Effector memory CD4-positive, alpha-beta T cell (primary cell): Measurements from ENCODE around the gene PPP3CA.

ENCODE experiments used
- DNase-seq, 3 donors: peaks; one replicate each; pipeline ENCODE4 v3.0.0-alpha.2; 2020
- H3K27ac ChIP-seq: 2 replicates; pipeline ENCODE4 v1.7.0; 2013; ENCODE audit warnings: mild to moderate bottlenecking, low read length, moderate library complexity; ENCODE audit not compliant: insufficient read depth, poor library complexity, severe bottlenecking
- H3K27me3 ChIP-seq: replicated peaks from 2 replicates; pipeline ENCODE4 v1.7.0; 2013; ENCODE audit warnings: mild to moderate bottlenecking, low read length; ENCODE audit not compliant: insufficient read depth, control insufficient read depth, poor library complexity, severe bottlenecking
- H3K36me3 ChIP-seq: 2 replicates; pipeline ENCODE4 v1.7.0; 2013; ENCODE audit warnings: mild to moderate bottlenecking, low read length, moderate library complexity; ENCODE audit not compliant: control insufficient read depth, insufficient read depth
- H3K4me1 ChIP-seq: 2 replicates; pipeline ENCODE4 v1.7.0; 2013; ENCODE audit warnings: low read length, mild to moderate bottlenecking; ENCODE audit not compliant: control insufficient read depth, insufficient read depth, poor library complexity, severe bottlenecking
- H3K4me3 ChIP-seq: 2 replicates; pipeline ENCODE4 v1.7.0; 2013; ENCODE audit warnings: low read length, low read depth, mild to moderate bottlenecking; ENCODE audit not compliant: insufficient read depth, poor library complexity, severe bottlenecking
- H3K9me3 ChIP-seq: 2 replicates; pipeline ENCODE4 v1.7.0; 2013; ENCODE audit warnings: mild to moderate bottlenecking, low read length, moderate library complexity; ENCODE audit not compliant: control insufficient read depth

PPP3CA gene

DNA sequence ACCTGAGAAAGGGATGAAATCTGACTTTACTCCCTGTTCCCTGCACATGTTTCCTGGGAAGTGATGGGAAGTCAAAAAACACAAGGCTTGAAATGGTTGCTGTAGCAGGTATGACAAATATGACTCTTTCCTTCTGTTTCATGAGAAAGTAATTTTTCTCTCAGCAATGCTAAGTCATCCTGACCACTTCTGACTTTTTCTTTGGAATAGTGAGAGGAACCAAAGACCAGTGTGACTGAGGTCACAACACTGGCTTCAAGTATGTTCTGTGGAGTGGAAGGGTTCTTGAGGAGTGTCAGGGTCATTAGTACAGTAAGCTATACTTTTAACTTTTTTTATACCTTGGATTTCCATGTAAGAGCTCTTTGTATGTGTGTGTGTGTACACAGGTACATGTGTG, 225.3 kb downstream of the PPP3CA start:
- Histone ChIP-seq H3K27me3 (no peaks in the 10 kb centered on the region), H3K4me1 (no peaks in the 10 kb centered on the region), H3K36me3 (no peaks in the 10 kb centered on the region), H3K4me3 (no peak overlapping the region), H3K9me3 (no peaks in the 10 kb centered on the region), H3K27ac (no peak overlapping the region)
- no peak for DNase-seq

DNA sequence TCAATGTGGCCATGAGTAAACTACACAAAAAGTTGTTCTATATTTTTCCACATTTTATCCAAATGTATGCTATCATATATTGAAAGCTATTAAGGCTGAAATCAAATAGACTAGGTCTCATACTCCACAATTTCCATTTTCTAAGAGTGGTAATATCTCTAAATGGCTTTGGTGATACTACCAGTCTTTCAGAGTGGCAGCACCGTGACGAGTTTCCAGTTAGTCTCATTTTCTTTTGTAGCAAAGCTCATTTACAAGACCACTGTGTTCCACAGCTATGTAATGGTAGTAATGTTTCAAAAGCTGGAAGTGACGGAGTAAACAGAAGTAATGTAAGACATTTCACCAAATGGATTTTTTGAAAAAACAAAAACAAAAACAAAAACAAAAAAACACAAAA, 228.2 kb downstream of the PPP3CA start:
- Histone ChIP-seq H3K27me3 (no peaks in the 10 kb centered on the region), H3K4me3 (no peak overlapping the region)

DNA sequence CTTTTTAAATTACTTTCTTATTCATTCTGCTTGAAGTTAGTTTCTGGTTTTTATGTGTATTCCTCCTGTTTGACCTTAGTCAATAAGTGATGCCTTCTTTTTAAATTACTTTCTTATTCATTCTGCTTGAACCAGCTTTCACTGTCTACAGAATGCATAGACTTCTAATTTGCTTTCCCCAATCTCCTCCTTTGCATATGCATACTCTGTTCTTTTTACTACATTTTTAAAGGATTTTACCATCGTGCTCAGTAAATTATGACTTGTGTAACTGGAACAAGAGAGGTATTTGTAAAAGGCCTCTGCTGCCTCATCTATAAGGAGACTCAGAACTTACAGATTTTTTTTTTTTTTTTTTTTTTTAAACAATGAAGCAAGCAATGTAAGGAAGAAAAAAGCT, 228.7 kb downstream of the PPP3CA start:
- Histone ChIP-seq H3K27me3 (no peaks in the 10 kb centered on the region), H3K4me1 (no peaks in the 10 kb centered on the region), H3K9me3 (no peaks in the 10 kb centered on the region), H3K36me3 (no peaks in the 10 kb centered on the region), H3K4me3 (no peak overlapping the region), H3K27ac (no peak overlapping the region)
- DNase-seq = no peak

More for the DNA sequence above, 228.2 kb downstream of the PPP3CA start:
- Histone ChIP-seq H3K27ac (no peak overlapping the region), H3K9me3 (no peaks in the 10 kb centered on the region), H3K36me3 (no peaks in the 10 kb centered on the region), H3K4me1 (no peaks in the 10 kb centered on the region)
- DNase-seq = no peak

DNA sequence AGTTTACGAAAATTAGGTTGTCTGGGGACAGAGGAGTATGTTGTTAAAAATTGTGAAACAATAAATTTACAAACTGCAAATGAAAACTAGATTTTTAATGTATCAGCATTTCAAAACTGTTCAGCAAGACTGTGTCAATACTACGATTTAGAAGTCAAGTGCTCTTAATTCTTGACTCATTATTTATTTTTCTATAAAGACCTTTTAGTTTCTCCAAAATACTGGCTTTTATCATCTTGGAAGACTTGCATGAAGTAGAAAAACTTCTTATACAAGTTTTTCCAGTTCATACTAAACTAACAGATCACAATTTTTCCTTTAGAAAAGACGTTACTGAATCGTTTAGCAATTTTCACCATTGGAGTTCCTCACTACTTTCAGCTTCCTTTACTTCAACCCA, 231.4 kb downstream of the PPP3CA start:
- no peak overlapping the region for H3K27ac ChIP-seq
- H3K27me3 ChIP-seq = no peaks in the 10 kb centered on the region
- H3K4me1 ChIP-seq = no peaks in the 10 kb centered on the region
- H3K4me3 ChIP-seq = no peak overlapping the region
- DNase-seq = no peak
- no peaks in the 10 kb centered on the region for H3K9me3 ChIP-seq
- H3K36me3 ChIP-seq = no peaks in the 10 kb centered on the region

DNA sequence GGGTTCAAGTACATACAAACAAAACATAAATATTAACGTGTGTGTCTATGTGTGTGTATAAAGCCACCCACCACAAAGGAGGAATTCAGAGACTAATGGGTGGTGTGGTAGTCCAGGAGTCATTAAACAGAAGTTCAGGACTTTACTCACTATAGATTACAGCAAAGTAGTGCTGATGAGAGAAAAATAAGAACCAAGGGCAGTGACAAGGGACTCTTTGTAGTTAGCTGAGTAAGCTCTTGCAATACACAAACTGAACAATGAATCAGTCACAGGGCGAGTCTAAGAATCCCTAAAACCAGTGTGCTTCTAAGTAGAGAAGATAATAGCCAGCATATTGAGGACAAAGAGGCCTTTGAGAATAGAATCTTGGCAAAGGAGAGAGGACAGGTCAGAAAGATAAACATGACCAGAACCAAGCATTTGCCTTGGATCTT, 232.4 kb downstream of the PPP3CA start:
- H3K9me3 ChIP-seq = no peaks in the 10 kb centered on the region
- DNase-seq = no peak
- no peaks in the 10 kb centered on the region for H3K36me3 ChIP-seq
- H3K4me3 ChIP-seq = no peak overlapping the region
- H3K27ac ChIP-seq = no peak overlapping the region
- no peaks in the 10 kb centered on the region for H3K27me3 ChIP-seq
- no peaks in the 10 kb centered on the region for H3K4me1 ChIP-seq

DNA sequence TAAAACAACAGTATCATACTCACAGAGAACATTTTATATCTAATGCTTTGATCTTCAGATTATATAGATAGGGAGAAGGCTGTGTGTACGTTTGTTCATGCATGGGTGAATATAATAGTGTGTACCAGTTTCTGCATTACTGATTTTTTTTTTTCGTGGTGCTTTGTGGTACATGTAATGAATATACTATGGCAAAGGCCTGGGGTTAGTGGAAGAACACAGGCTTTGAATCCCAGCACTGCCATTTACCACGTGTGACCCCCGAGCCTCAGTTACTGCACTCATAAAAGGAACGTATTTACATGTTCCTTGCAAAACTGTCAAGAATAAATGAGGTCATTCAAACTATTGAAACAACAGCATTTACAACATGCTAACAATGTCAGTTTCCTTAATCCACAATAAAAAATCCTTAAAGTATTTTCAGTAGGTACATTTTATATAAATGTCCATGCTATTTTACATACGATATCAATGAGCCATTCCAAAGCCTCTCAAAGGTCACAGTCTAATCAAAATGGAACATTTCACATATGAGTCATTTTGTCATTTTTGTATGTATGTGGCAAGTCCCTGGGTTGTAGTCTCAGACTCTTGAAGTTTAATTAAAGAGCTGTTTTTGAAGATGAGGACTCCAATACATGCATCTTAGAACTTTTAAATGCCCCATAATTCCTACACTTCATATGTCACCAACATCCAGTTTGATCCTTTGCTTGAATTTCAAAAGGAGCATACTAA, 242.8 kb downstream of the PPP3CA start:
- Histone ChIP-seq H3K27me3 (no peaks in the 10 kb centered on the region), H3K36me3 (peaks cover 5% of the 10 kb centered on the region), H3K9me3 (no peaks in the 10 kb centered on the region), H3K4me1 (peaks cover 5% of the 10 kb centered on the region), H3K27ac (no peak overlapping the region), H3K4me3 (no peak overlapping the region)
- no peak for DNase-seq

DNA sequence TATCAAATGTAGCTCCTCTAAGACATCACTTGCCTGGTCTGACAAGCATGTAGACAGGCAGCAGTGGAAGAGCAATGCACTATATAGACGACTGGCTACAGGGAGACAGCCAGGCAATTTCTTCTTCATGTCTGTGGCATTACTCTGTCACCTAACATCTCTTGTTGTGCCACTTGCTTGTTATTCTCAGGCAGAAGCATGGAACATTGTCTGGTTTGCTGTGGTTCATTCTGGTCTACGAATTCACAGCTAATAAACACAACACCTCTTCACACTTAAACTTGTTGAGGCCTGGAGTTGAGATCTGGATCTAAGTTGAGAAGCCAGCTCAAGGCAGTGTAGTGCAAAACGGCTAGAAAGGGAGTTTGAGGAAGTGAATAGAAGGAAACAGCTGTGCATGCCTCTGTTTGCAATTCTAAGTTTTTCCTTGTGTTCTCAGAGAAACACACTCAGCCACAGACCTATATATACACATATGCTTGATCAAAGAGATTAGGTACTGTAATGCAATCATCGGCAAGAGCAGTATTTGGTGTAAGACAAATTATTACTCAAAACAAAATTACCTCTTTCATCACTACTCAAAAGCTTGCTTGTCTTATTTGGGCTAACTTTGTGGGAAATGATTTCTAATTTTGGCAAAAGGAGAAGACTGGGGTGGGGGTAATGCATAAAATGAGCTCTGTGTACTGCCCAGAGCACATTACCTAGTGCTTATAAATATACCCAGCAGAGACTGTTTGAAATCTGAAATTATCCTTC, 243.8 kb downstream of the PPP3CA start:
- Histone ChIP-seq H3K27me3 (no peaks in the 10 kb centered on the region), H3K27ac (no peak overlapping the region), H3K4me3 (no peak overlapping the region), H3K9me3 (no peaks in the 10 kb centered on the region), H3K36me3 (peaks cover 5% of the 10 kb centered on the region), H3K4me1 (peaks cover 5% of the 10 kb centered on the region)
- no peak for DNase-seq

DNA sequence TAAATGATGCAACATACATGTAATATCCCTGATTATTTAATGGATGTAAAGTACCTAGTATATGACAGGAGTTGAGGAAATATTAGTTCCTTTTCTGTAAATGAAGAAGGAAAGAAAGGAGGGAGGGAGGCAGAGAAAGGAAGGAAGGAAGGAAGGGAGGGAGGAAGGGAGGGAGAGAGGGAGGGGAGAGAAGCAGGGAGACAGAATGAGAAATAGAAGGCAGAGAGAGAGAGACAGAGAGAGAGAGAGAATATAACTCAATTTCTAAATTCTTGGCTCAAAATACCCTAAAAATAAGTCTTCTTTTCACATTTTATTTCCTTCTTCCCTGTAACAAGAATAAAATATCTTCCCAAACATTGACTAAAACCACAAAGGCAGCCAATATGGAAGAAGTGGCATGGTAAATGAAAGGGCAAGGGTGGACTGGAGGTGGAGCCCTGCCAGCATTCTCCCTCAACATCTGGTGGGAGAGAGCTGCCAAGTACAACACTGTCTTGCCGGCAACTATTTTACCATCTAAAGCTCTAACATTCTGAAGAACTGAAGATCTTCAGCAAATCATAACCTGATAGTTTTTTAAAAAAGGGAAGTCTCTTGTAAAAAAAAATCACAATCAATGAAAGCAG, 245.1 kb downstream of the PPP3CA start:
- H3K9me3 ChIP-seq = no peaks in the 10 kb centered on the region
- H3K4me3 ChIP-seq = no peak overlapping the region
- DNase-seq = no peak
- H3K27ac ChIP-seq = no peak overlapping the region
- peaks cover 5% of the 10 kb centered on the region for H3K4me1 ChIP-seq
- H3K27me3 ChIP-seq = no peaks in the 10 kb centered on the region
- no peaks in the 10 kb centered on the region for H3K36me3 ChIP-seq

DNA sequence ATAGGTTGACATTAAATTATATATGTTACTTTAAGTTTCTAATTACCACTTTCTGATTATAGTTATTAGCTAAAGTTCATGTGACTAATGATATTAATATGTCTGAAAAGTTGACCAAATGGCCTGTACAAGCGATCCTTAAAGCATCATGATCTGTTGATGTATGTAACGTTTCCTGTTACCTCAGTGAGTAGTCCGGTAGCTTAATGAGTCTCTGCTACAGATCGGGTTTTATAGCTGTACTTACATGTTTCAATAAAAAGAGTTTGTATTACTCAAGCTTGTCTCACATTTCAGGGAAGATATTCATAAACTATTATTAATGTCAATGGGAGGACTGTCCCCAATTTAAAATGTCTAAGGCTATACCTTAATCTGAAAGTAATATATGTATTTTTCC, 246.3 kb downstream of the PPP3CA start:
- Histone ChIP-seq H3K27me3 (no peaks in the 10 kb centered on the region), H3K9me3 (no peaks in the 10 kb centered on the region), H3K36me3 (no peaks in the 10 kb centered on the region), H3K4me3 (no peak overlapping the region), H3K4me1 (peaks cover 5% of the 10 kb centered on the region), H3K27ac (no peak overlapping the region)
- no peak for DNase-seq
